Stimulated activated CD4-positive, alpha-beta T cell treated with anti-CD3 and anti-CD28 coated beads, Interleukin-12 subunit alpha, Interleukin-12 subunit beta, amount 100 ng/mL, for 4 hours (primary cell): ENCODE data around the gene NADSYN1.
"Not testable (repeated sequence)": the region's sequence is repeated elsewhere in the genome, so short reads cannot be mapped to it uniquely, and the experiment has no call there.

Experiments used
- DNase-seq: peaks from one replicate; pipeline ENCODE4 v3.0.0-alpha.2; 2020

Gene NADSYN1

DNA sequence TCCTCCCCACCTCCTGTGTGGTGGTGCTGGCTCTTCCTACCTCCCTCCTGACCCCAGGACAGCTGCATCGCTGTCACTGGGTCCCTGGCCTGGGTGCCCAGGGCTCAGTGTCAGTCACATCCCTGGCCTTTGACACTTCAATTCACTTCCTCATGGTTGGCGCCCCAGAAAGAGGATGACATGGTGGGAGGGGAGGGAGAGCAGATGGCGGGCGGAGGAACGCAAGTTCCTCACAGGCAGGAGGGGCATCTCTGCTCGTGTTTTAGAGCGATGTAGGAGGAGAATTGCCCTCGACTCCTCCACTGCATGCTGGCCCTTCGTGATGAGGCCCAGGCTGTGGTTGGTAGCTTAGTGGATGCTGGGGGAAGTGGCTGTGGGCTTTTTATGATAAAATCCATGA, 38.9 kb downstream of the NADSYN1 start:
- no peak for DNase-seq

DNA sequence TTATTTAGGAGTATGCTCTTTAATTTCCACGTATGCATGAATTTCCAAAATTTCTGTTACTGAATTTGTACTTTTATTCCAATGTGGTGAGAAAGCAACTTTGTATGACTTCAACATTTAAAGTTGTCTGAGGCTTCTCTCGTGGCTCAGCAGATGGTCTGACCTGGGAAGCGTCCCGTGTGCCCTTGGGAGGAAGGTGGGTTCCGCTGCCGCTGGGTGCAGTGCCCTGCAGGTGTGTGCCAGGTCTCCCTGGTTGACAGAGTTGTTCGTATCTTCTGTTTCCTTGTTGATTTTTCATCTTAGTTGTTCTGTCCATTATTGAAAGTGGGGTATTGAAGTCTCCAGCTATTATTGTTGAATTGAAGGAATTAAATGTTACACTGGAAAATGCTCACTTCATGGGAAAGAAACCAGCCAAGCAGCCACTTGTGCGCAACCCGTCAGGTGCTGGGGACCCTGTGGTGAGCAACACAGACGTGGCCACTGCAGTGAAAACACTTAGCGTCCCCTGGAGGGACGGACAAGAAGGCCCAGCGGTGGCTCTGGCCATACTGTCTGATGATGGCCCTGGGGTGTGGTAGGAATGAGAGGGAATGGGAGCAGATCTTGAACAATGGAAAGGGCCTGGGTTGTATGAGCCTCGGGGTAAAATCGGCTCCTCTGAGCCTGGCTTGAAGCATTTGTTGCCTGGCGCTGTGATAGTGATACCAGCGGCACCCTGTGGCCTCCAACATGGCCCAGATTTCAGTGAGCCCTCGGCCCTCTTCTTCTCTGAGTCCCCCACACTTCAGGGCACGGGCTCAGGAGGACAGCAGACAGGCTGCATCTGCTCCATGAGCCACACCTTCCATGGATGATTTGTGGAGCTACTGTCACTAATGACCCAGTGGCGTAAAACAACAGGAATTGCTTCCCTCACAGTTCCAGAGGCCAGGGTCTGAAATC, 42.6 kb downstream of the NADSYN1 start:
- no peak for DNase-seq

DNA sequence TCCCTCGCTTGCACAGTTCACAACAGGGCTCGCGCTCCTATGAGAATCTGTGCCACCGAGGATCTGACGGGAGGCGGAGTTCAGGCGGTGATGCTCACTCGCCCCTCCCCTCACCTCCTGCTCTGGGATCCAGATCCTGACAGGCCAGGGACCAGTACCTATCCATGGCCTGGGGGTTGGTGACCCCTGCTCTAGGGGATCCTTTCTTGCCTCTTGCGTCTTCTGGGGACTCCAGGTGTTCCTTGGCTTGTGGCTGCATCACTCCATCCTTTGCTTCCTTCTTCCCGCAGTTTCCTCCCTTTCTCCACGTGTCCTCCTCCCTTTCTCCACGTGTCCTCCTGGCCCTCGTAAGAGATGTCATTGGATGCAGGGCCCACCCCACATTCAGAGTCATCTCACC, 43.4 kb downstream of the NADSYN1 start:
- DNase-seq = no peak

DNA sequence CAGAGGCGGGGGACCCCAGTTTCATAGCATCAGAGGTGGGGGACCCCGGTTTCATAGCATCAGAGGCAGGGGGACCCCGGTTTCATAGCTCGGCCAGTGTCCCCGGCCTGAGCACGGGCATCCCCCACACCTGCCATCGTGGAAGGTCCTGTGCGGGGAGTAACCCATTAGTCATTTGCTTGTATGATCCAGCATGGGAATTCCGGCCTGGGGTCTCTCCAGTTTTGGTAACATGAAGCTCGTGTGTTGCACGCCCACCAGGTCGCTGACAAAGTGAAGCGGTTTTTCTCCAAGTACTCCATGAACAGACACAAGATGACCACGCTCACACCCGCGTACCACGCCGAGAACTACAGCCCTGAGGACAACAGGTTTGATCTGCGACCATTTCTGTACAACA, 45.1 kb downstream of the NADSYN1 start:
- DNase-seq = no peak

DNA sequence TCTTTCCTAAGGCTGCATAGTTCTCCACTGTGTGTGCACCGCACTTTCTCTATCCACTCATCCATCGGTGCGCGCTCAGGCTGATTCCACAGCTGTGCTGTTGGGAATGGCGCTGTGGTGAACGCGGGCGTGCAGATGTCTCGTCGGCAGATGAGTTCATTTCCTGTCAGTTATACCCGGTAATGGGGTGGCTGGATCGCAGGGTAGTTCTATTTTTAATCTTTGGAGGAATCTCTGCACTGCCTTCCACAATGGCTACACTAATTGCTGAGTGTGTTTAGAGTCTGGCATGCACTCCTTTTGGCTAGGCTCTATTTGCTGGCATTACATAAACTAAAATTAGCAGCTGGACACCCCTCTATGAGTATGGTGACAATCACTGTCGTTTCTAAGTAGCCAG, 46.1 kb downstream of the NADSYN1 start:
- no peak for DNase-seq

DNA sequence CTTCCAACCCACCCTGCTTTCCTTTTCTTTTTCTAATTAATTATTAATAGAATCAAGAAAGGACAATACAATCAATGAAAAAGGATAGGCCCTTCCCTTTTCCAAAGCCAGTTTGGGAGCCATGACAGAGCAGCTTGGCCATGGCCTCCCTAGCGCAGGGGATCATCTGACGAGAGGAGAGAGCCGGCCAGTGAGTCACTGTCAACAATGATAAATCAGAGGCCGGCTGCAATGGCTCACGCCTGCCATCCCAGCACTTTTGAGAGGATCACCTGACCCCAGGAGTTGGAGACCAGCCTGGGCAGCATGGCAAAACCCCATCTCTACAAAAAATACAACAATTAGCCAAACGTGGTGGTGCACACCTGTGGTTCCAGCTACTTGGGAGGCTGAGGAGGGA, 46.5 kb downstream of the NADSYN1 start:
- no peak for DNase-seq

DNA sequence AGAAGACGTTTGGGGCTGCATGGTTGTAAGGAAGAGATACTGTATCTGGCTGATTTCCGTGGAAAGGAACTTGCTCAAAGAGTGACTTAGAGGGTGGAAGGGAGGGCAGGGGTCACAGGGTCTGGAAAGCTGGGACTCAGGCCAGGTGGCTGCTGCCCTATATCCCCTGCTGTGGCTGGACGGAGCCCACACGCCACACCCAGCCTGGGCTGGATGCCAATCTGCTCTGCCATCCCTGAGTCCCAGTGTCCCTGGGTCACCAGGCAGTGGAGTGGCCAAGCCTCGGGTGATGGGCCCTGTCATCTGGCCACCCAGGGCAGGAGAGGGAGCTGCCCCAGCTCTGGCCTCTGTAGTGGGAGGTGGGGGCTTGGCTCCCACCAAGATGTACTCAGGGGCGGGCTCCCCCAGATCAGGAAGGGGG, 47.6 kb downstream of the NADSYN1 start:
- no peak for DNase-seq

DNA sequence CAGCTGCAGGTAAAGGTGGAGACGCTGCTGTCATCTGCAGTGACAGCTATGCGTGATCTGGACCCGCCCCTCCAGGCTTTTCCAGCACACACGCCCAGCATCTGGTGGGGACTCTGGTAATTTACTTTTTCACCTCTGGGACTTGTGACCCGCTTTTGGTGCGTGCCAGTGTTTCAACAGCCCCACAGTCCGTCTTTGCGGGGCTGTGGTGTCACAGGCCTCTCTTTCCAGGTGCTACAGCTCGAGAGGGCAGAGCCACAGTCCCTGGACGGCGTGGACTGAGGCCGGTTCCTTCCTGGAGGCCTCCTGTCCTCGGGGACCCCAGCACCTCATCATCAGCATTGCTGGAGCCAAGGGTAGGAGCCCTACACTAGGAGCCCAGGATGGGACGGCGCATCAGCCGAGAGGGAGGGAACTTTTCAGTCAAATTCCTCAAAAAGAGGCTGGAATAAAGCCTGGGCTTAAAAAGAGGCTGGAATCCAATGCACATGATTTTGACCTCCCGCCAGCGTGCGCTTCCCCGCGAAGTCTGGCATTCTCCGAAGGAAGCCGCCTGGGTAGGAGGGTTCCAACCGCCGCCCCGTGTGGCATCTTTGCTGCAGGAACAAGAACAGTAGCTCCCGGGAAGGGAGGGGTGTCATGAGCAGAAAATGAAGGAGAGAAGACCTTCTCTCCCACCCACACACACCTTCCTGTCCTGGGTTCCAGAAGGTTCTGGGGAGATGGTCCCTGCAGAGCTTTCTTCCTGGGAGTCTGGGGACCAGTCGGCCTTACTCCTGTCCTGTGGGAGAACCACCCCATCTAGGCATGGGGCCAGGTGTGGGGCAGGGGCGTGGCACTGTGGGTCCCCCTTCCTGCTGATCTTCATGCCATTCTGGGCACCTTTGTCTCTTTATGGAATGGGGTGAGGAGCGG, 48.3 kb downstream of the NADSYN1 start:
- no peak for DNase-seq

DNA sequence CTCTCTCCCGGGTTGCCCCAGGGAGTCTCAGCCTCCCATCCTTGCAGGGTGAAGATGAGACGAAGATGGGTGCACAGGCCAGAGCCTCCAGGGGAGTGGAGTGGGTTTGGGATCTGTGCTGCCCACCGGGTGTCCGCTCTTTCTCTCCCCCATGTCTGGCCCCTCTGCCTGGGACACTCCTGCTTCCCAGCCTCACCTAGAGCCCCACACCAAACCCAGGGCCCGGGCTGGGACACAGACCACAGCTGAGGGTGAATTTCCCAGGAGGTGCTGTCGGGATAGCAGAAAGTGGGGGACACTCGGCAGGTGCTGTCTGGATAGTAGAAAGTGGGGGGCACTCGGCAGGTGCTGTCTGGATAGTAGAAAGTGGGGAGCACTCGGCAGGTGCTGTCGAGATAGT, 49.0 kb downstream of the NADSYN1 start:
- DNase-seq = no peak

DNA sequence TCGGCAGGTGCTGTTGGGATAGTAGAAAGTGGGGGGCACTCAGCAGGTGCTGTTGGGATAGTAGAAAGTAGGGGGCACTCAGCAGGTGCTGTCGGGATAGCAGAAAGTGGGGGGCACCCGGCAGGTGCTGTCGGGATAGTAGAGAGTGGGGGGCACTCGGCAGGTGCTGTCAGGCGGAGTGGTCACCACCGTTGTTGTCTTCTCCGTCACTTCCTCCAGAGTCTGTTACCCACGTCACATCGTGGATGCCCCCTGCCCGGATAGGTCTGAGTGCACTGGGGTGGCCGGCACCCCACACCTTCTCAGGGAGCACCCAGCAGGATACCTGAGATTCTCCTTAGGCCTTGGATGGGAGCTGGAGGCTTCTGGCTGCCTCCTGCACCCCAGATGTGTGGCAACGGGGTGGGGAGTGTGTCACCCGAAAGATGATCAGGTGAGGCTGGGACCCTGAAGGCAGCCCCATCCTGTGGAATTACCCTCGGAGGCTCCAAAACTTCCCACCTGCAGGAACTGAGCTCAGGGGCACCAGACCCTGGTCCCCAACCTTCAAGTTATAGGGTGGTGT, 50.0 kb downstream of the NADSYN1 start:
- no peak for DNase-seq

DNA sequence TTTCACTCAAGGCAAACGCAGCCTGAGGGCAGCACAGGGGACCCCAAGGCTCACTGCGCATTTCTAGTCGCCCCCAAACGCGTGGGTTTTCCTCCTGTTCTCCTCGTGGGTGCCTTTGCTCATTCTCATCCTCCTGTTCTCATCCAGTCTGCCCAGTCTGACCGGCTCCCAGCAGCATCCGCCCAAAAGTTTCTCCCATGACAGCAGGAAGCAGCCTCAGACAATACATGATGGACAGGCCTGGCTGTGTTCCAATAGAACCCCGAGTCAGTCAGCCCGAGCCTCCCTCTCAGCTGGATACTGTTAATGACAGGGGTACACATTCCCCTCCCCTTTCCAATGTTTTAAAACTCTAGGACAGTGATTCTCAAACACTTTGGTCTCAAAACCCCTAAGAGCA, 51.5 kb downstream of the NADSYN1 start:
- no peak for DNase-seq

DNA sequence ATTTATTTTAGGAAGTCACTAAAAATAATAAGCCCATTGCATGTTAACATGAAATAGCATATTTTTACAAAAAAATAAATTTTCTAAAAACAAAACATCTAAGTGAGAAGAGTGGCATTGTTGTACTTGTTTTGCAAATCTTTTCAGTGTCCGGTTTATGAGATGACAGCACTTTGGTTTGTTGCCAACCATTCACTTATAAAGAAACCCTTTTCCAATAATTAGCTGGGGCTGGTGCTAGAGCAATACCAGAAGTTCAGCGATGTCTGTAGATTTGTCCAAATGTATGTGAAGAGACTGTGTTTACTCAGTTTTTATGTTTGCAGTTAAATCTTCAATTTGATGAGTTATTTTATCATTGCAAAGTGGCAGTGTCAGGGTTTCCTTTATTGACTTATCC, 52.0 kb downstream of the NADSYN1 start:
- no peak for DNase-seq

DNA sequence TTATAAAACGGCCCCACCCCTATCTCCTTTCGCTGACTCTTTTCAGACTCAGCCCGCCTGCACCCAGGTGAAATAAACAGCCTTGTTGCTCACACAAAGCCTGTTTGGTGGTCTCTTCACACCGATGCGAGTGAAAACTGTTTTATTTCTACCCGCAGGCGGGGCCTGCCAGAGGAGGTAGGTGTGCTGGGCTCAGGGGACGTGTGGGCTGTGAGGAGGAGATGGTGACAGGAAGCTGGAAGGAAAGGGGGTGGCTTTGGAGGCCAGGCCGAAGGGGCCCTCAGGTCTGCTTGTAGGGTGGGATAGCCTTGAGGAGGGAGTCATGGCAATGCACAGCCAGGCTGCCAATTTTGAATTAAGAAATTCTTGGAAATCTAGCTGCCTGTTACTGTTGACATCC, 52.8 kb downstream of the NADSYN1 start:
- DNase-seq = no peak

DNA sequence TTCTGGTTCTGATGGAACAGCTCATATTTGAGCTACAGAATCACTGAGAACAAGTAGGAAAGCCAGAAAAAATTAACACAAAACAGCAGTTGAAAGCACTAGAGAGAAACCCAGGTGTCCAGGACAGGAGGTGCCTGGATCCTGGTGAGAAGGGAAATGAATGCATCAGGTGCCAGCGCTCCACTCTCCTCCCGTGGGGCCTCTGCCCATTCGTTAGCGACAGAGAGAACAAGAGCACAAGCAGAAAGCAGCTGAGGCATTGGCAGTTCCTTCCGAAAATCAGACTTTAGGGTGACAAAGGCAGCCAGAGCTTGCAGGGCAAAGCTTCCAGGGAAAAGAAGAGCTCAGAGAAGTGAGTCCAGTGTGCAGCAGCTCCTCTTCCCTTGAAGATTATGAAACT, 54.1 kb downstream of the NADSYN1 start:
- DNase-seq = no peak

DNA sequence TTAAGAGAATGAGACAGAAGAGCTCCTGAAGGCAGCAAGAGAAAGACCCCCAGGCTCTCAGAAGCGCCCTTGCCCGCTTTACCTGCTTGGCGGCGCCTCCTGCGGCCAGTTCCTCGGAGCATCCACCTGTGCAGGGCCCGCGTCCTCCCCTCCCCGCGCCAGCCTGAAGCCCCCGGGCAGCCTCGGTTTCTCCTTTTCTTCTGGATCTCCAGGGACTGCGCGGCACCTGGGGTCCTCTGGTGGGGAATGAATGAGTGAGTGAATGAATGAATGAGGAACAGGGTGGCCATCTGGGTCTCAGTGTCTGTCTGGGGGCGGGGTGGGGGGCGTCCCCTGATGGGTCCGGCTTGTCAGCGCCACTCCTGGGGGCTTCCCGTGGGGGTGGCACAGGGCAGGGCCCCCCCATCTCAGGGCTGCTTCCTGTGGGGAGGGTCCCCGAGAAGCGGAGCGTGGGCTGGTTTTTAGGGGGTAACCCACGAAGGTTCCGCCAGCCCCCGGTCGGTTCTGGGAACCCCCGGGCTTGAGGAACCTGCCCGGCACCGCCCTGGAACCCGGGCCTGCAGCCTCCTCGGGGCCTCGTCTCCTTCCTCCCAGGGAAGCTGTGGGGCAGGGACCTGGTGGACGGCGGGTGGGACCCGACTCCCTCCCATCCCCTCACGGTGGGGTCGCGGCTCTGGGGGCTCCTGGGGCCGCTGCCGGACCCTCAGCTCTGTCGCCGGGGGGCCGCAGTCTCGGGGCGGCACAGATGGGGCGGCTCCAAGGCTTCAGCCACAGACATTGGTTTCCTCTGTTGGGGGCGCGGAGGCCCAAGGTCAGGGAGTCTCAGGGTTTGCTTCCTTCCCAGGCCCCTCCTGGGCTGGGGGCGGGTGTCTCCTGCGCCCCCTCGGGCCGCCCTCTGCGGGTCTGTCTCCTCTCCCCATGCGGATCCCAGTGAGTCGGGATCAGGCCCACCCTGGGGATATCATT, 65.8 kb downstream of the NADSYN1 start:
- DNase-seq = no peak

DNA sequence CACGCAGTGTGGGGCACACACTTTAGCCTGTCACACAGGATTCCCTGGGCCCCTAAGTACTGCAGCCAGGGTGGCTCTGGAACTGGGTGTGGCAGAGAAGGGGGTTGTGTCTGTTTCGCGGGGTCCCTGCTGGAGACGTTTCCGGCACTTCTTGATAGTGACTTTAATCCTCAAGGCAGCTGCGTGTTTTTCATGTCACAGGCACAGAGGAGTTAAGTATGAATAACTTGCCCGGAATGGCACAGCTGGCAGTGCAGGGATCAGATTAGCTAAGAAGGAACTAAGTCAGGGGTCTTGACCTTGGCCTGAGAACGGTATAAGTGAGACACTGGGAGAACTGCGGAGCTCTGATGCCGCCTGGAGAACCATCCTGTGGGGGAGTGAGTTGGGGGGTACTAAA, 66.5 kb downstream of the NADSYN1 start:
- no peak for DNase-seq

DNA sequence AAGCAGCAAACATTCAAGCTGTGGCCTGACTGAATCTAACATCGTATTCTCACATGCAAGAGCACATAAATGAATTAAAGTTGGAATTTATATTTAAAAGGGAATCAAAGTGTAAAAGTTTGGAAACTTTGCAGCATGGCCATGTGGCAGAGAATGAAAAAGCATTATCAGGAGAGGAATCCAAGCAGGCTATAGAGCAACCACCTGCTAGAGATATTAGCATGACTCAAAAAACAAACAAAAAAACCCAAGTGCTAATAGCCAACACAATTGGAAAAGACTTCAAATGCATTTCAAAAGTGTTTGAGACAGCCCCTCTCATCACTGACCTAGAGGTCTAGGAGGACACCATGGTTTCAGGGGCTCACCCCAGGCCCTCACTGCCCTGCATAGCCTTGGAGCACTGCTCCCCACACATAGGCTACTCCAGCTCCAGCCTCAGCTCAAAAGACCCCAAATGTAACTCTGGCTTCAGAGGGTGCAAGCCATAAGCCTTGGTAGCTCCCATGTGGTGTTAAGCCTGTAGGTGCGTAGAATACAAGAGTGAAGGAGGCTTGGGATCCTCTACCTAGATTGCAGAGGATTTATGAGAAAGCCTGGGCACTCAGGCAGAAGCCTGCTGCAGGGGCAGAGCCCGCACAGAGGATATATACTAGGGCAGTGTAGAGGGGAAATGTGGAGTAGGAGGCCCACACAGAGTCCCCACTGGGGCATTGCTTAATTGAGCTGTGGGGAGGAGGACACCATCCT, 72.4 kb downstream of the NADSYN1 start:
- DNase-seq = no peak

DNA sequence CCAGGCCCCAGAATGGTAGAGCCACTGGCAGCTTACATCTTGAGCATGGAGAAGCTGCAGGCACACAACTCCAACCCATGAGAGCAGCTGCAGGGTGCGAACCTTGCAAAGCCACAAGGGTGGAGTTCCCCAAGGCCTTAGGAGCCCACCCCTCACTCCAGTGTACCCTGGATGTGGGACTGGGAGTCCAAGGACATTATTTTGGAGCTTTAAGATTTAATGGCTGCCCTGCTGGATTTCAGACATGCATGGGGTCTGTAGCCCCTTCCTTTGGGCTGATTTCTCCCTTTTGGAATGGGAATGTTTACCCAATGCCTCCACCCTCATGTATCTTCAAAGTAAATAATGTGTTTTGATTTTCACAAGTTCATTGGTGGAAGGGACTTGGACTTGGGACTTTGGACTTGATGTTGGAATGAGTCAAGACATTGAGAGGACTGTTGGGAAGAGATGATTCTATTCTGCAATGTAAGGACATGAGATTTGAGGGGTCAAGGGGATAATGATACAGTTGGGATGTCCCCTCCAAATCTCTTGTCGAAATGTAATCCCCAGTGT, 73.0 kb downstream of the NADSYN1 start:
- DNase-seq = no peak

DNA sequence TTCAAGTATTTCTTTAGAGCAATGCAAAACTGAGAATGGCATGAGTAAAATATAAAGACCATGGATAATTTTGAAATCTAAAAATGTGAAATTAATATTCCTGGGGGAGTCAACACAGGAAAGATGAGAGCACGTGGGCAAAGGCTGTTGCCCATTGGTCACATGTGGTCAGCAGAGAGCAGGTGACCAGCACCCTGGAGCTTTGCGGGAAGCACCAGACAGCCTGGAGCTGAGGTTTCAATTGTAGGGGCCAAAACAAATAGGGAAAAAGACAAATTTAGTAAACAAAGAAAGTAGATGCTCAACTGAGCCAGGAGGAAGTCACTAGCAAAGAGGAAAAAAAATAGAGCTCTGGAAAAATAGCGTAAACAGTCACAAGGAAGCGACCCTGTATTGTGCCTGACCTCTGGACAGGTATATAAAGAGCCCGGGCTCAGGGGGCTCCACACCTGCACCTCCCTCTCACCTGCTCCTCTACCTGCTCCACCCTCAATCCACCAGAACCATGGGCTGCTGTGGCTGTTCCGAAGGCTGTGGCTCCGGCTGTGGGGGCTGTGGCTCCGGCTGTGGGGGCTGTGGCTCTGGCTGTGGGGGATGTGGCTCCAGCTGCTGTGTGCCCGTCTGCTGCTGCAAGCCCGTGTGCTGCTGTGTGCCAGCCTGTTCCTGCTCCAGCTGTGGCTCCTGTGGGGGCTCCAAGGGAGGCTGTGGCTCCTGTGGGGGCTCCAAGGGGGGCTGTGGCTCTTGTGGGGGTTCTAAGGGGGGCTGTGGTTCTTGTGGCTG, 74.0 kb downstream of the NADSYN1 start, which contains the start of gene KRTAP5-7:
Gene KRTAP5-7 (plus strand): TSS at position 472 of the 780 bp plus-strand sequence. CDS start 34 bp downstream, at position 506.
- DNase-seq = not testable (repeated sequence)

DNA sequence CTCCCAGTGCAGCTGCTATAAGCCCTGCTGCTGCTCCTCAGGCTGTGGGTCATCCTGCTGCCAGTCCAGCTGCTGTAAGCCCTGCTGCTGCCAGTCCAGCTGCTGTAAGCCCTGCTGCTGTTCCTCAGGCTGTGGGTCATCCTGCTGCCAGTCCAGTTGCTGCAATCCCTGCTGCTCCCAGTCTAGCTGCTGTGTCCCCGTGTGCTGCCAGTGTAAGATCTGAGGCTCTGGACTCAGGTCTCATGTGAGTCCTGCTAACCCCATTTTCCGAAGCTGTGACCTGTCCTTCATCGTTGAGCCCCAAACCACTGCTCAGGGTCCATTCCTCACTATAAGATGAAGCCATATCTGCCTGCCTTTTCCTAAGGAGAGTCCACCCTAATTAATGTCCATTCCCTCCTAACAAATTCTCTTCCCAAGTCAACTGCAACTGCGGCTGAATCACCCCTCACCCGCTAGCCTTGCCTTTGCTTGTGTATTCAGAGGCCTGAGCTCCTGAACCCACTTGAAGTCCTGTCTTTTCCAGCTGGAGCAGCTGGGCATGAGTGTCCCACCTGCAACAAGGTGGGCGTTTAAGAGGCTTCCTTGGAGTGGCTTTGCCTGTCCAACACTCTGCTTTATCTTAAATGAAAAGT, 74.7 kb downstream of the NADSYN1 start:
- DNase-seq = no peak
